HCT116 (cell line): ENCODE results near the gene ZFP1. TPM values are rescaled to one million over a fixed set of nuclear protein-coding genes. Genes with fewer than 3 reads are reported as not detected.

Experiments used
- ATAC-seq: fragments of 200-7000 bp; cut with Tn5 transposase; 2 replicates; pipeline ENCODE4 v1.9.1; 2020; ENCODE audit warnings: mild to moderate bottlenecking, moderate library complexity
- BruUV-seq: library from RNA; stranded (reverse); fragments of 400-500 nt; replicated peaks from 2 replicates; lab custom pipeline; 2021; lab: Mats Ljungman, UMichigan
- CTCF ChIA-PET: fragments of 300-600 bp; sonication (Branson Sonifier 250); formaldehyde crosslinking; loops from one replicate; lab custom pipeline; 2021; ENCODE audit warnings: antibody characterized with exemption; lab: Charles Lee
- POLR2A ChIA-PET: fragments of 300-600, 350-600 bp; sonication (Branson Sonifier 250); formaldehyde crosslinking; loops from one replicate; lab custom pipeline; 2021; ENCODE audit warnings: antibody characterized with exemption; lab: Charles Lee
- RAD21 ChIA-PET, 2 experiments: fragments of 300-600 bp; sonication (Branson Sonifier 250); formaldehyde crosslinking; loops; one replicate each; lab custom pipeline; 2023; ENCODE audit warnings: low total read pairs in 2 of 2; ENCODE audit not compliant: uncharacterized antibody in 2 of 2, unreplicated experiment in 2 of 2, low non-redundant PET in 1 of 2; lab: Charles Lee
- DNase-seq: peaks from one replicate; pipeline ENCODE4 v3.0.0-alpha.2; 2010; ENCODE audit warnings: low read depth, low spot score
- H2AFZ ChIP-seq: fragments of 200-600 bp; shearing (Covaris generic), sonication (generic); 2 replicates; pipeline ENCODE4 v1.6.1; 2017; ENCODE audit warnings: low read depth, mixed run types, mixed read lengths, antibody characterized with exemption, low read length; ENCODE audit not compliant: poor library complexity, severe bottlenecking
- H3K27ac ChIP-seq: 2 replicates; pipeline ENCODE4 v1.5.1; 2012; ENCODE audit warnings: low read depth, low read length
- H3K27me3 ChIP-seq: fragments of 200-600 bp; sonication (generic); 2 replicates; pipeline ENCODE4 v1.6.1; 2016; ENCODE audit warnings: mixed run types, low read length, mixed read lengths; ENCODE audit not compliant: insufficient read depth
- H3K36me3 ChIP-seq, 2 experiments: fragments of 200-500 bp in 1 of 2; fragments of 200-600 bp in 1 of 2; sonication (Bioruptor generic) in 1 of 2; sonication (generic) in 1 of 2; 2 replicates each; pipeline versions ENCODE4 v1.5.1 to v1.6.1; 2014 to 2016; ENCODE audit warnings: low read length in 2 of 2, inconsistent platforms in 1 of 2, mixed read lengths in 1 of 2, mixed run types in 1 of 2; ENCODE audit not compliant: insufficient read depth in 2 of 2, control insufficient read depth in 1 of 2
- H3K4me1 ChIP-seq, 2 experiments: fragments of 200-600 bp in 1 of 2; sonication (generic) in 1 of 2; 2 replicates each; pipeline versions ENCODE4 v1.5.1 to v1.6.1; 2012 to 2017; ENCODE audit warnings: low read length in 2 of 2, inconsistent platforms in 1 of 2, mild to moderate bottlenecking in 1 of 2, mixed read lengths in 1 of 2, mixed run types in 1 of 2, moderate library complexity in 1 of 2; ENCODE audit not compliant: insufficient read depth in 2 of 2, control insufficient read depth in 1 of 2
- H3K4me2 ChIP-seq: fragments of 200-600 bp; sonication (generic); 2 replicates; pipeline ENCODE4 v1.6.1; 2017; ENCODE audit warnings: mixed run types, low read length, mixed read lengths
- H3K4me3 ChIP-seq, 2 experiments: fragments of 200-600 bp in 1 of 2; sonication (generic) in 1 of 2; replicated peaks in 1 of 2; 2 replicates each; pipeline ENCODE4 v1.5.1; 2011 to 2016; ENCODE audit warnings: low read length in 2 of 2, control low read depth in 1 of 2, low read depth in 1 of 2, mild to moderate bottlenecking in 1 of 2, mixed read lengths in 1 of 2, mixed run types in 1 of 2
- H3K79me2 ChIP-seq: fragments of 200-600 bp; sonication (generic); 2 replicates; pipeline ENCODE4 v1.6.1; 2017; ENCODE audit warnings: mild to moderate bottlenecking, mixed run types, low read length, moderate library complexity, mixed read lengths; ENCODE audit not compliant: insufficient read depth
- H3K9ac ChIP-seq: fragments of 200-600 bp; sonication (generic); 2 replicates; pipeline ENCODE4 v1.6.1; 2016; ENCODE audit warnings: low read length, mixed read lengths
- H3K9me2 ChIP-seq: fragments of 200-600 bp; sonication (generic), shearing (Covaris generic); 2 replicates; pipeline ENCODE4 v1.6.1; 2017; ENCODE audit warnings: mixed run types, mild to moderate bottlenecking, moderate library complexity; ENCODE audit not compliant: insufficient read depth
- H3K9me3 ChIP-seq, 2 experiments: fragments of 200-500 bp in 1 of 2; fragments of 200-600 bp in 1 of 2; sonication (Bioruptor generic) in 1 of 2; sonication (generic) in 1 of 2; 2 replicates each; pipeline ENCODE4 v1.6.1; 2014 to 2017; ENCODE audit warnings: low read length in 2 of 2, mixed read lengths in 2 of 2, inconsistent platforms in 1 of 2, low read depth in 1 of 2, mild to moderate bottlenecking in 1 of 2, mixed run types in 1 of 2, moderate library complexity in 1 of 2; ENCODE audit not compliant: control insufficient read depth in 1 of 2, insufficient read depth in 1 of 2
- H4K20me1 ChIP-seq: fragments of 200-600 bp; sonication (generic), shearing (Covaris generic); 2 replicates; pipeline ENCODE4 v1.6.1; 2017; ENCODE audit warnings: mixed run types, mild to moderate bottlenecking, moderate library complexity; ENCODE audit not compliant: insufficient read depth
- CBX3 ChIP-seq: IDR thresholded peaks from 2 replicates; pipeline ENCODE4 v1.6.1; 2012; ENCODE audit warnings: low read depth
- CEBPB ChIP-seq: IDR thresholded peaks from 2 replicates; pipeline ENCODE4 v1.6.1; 2012; ENCODE audit warnings: low read depth
- ELF1 ChIP-seq: IDR thresholded peaks from 2 replicates; pipeline ENCODE4 v1.6.1; 2012; ENCODE audit warnings: low read depth, borderline replicate concordance
- EZH2 ChIP-seq: fragments of 200-600 bp; sonication (generic); IDR thresholded peaks from 2 replicates; pipeline ENCODE4 v1.6.1; 2017; ENCODE audit warnings: antibody characterized with exemption, mixed run types
- EZH2phosphoT487 ChIP-seq: fragments of 200-600 bp; IDR thresholded peaks from 2 replicates; pipeline ENCODE4 v1.6.1; 2018; ENCODE audit warnings: antibody characterized with exemption, borderline replicate concordance
- FOSL1 ChIP-seq: IDR thresholded peaks from 2 replicates; pipeline ENCODE4 v1.6.1; 2012; ENCODE audit warnings: low read depth
- POLR2A ChIP-seq: IDR thresholded peaks from 2 replicates; pipeline ENCODE4 v1.7.0; 2011; ENCODE audit warnings: borderline replicate concordance; ENCODE audit not compliant: insufficient read depth, insufficient read length; ENCODE audit errors: extremely low read depth
- SIN3A ChIP-seq: IDR thresholded peaks from 2 replicates; pipeline ENCODE4 v1.6.1; 2012; ENCODE audit warnings: low read depth
- SRF ChIP-seq: IDR thresholded peaks from 2 replicates; pipeline ENCODE4 v1.6.1; 2012; ENCODE audit warnings: low read depth
- YY1 ChIP-seq: IDR thresholded peaks from 2 replicates; pipeline ENCODE4 v1.6.1; 2011; ENCODE audit warnings: low read length, low read depth, moderate library complexity, mild to moderate bottlenecking; ENCODE audit not compliant: insufficient replicate concordance; ENCODE audit errors: extremely low read depth
- ZFX ChIP-seq: fragments of 450-650 bp; IDR thresholded peaks from 2 replicates; pipeline ENCODE4 v1.6.1; 2017
- intact Hi-C: fragments of 100-400 bp; cut with micrococcal nuclease; formaldehyde crosslinking; loops from 2 replicates; pipeline ENCODE4 v1.10.0; 2022
- total RNA-seq: library from RNA; stranded (reverse); gene quantifications from one replicate; pipeline ENCODE4 v1.2.1, GENCODE V29; 2021; ENCODE audit not compliant: unreplicated experiment
- TF ChIP-seq, protein P1 (sequence below): IDR thresholded peaks from 2 replicates; pipeline ENCODE4 v1.6.1; 2012
- TF ChIP-seq, protein P2 (sequence below): IDR thresholded peaks from 2 replicates; pipeline ENCODE4 v1.6.1; 2012
- TF ChIP-seq, protein P3 (sequence below): IDR thresholded peaks from 2 replicates; pipeline ENCODE4 v1.6.1; 2011; ENCODE audit warnings: mild to moderate bottlenecking, low read length, moderate library complexity; ENCODE audit not compliant: insufficient replicate concordance; ENCODE audit errors: extremely low read depth
- TF ChIP-seq, protein P4 (sequence below), 3 experiments: fragments of 200-600 bp in 1 of 3; sonication (generic) in 1 of 3; IDR thresholded peaks in 2 of 3; conservative IDR thresholded peaks in 1 of 3; 2 replicates each; pipeline ENCODE4 v1.5.1; 2012 to 2017; ENCODE audit warnings: low read depth in 2 of 3, low read length in 2 of 3, antibody characterized with exemption in 1 of 3, borderline replicate concordance in 1 of 3, control low read depth in 1 of 3, mild to moderate bottlenecking in 1 of 3, mixed read lengths in 1 of 3, mixed run types in 1 of 3, moderate library complexity in 1 of 3; ENCODE audit not compliant: insufficient read depth in 1 of 3

Gene ZFP1
- total RNA-seq, 1 experiment from 2014 or later = 12.8 TPM

DNA sequence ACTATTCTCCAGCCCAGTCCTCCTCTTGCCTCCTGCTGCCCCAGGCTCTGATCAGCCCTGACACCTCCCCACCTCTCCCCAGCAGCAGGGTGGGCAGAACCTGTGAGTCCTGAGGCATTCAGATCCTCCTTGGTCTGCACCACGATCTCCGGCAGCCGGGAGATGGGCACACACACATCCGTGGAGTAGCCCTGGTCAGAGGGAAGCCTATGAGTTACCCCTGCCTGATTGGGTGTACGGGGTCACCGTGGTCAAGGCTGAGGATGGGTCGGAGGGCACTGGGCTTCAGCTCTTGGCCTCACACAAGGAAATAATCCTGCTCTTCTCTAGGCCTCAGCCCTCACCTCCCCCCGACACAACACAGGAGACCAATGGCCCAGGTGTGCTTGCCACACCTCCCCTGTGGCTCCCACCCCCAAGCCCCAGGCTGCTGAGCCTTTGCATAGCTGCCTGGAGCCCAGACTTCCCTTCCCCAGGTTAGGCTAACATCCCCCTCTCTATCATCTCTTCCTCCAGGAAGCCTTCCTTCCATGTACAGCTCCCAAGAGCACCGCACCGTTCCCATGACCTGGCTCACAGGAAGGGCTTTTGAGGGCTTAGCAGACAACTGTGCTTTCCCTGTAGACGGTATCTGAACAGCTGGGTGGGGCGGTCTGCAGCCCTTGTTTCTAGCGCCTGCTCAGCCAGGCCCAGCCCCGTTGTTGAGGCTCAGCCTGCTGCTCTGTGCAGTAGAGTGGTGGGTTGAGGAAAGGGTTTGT lies 35.4 kb upstream of the ZFP1 start:
- ChIA-PET POLR2A (interaction anchor here (0.6 to 3.1 kb wide), 2 partner anchors 114 to 337 kb away, joined by 3 to 19 read pairs; partner anchors contain the start of gene ZNRF1), RAD21 (no interaction called here), CTCF (interaction anchor here (1.5 kb wide), 1 partner anchor 114 kb away, joined by 3 read pairs; the partner anchor contains the start of gene ZNRF1)
- DNase-seq = no peak
- Histone ChIP-seq H3K27ac (no peak overlapping the region), H4K20me1 (no peaks in the 10 kb centered on the region), H2AFZ (no peak overlapping the region), H3K4me1 (peaks cover 40 to 53% of the 10 kb centered on the region in 2 experiments), H3K9me2 (no peaks in the 10 kb centered on the region), H3K9me3 (no peaks in the 10 kb centered on the region), H3K79me2 (no peaks in the 10 kb centered on the region), H3K4me3 (no peak overlapping the region), H3K27me3 (no peaks in the 10 kb centered on the region), H3K36me3 (no peaks in the 10 kb centered on the region), H3K4me2 (no peak overlapping the region), H3K9ac (no peak overlapping the region)
- TF ChIP-seq SIN3A (no peak), EZH2 (no peak), ZFX (no peak), FOSL1 (no peak), CBX3 (no peak), EZH2phosphoT487 (no peak), SRF (no peak), YY1 (no peak), POLR2A (no peak), ELF1 (no peak), CEBPB (no peak)
- TF ChIP-seq, protein P1, sequence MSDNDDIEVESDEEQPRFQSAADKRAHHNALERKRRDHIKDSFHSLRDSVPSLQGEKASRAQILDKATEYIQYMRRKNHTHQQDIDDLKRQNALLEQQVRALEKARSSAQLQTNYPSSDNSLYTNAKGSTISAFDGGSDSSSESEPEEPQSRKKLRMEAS = no peak
- TF ChIP-seq, protein P2, sequence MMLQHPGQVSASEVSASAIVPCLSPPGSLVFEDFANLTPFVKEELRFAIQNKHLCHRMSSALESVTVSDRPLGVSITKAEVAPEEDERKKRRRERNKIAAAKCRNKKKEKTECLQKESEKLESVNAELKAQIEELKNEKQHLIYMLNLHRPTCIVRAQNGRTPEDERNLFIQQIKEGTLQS = no peak
- TF ChIP-seq, protein P3, sequence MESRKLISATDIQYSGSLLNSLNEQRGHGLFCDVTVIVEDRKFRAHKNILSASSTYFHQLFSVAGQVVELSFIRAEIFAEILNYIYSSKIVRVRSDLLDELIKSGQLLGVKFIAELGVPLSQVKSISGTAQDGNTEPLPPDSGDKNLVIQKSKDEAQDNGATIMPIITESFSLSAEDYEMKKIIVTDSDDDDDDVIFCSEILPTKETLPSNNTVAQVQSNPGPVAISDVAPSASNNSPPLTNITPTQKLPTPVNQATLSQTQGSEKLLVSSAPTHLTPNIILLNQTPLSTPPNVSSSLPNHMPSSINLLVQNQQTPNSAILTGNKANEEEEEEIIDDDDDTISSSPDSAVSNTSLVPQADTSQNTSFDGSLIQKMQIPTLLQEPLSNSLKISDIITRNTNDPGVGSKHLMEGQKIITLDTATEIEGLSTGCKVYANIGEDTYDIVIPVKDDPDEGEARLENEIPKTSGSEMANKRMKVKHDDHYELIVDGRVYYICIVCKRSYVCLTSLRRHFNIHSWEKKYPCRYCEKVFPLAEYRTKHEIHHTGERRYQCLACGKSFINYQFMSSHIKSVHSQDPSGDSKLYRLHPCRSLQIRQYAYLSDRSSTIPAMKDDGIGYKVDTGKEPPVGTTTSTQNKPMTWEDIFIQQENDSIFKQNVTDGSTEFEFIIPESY = no peak
- TF ChIP-seq, protein P4, sequence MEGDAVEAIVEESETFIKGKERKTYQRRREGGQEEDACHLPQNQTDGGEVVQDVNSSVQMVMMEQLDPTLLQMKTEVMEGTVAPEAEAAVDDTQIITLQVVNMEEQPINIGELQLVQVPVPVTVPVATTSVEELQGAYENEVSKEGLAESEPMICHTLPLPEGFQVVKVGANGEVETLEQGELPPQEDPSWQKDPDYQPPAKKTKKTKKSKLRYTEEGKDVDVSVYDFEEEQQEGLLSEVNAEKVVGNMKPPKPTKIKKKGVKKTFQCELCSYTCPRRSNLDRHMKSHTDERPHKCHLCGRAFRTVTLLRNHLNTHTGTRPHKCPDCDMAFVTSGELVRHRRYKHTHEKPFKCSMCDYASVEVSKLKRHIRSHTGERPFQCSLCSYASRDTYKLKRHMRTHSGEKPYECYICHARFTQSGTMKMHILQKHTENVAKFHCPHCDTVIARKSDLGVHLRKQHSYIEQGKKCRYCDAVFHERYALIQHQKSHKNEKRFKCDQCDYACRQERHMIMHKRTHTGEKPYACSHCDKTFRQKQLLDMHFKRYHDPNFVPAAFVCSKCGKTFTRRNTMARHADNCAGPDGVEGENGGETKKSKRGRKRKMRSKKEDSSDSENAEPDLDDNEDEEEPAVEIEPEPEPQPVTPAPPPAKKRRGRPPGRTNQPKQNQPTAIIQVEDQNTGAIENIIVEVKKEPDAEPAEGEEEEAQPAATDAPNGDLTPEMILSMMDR (IDR thresholded peaks at IDR 0.05 in 2 of 3, conservative IDR thresholded peaks at IDR 0.05 in 1 of 3; ENCODE audit: borderline replicate concordance in 1 of 3, insufficient read depth in 1 of 3, low read depth in 2 of 3, low read length in 2 of 3) = no peak
- BruUV-seq = no TSS peak
- no peak for ATAC-seq
- intact Hi-C loops = loop anchor here (10.0 kb wide), 1 partner anchor 298 kb away; no protein-coding TSS in a partner anchor
